GM12878 (cell line): ENCODE data around the gene CPNE6.
"Not testable (repeated sequence)": the region's sequence is repeated elsewhere in the genome, so short reads cannot be mapped to it uniquely, and the experiment has no call there.

ENCODE experiments used
- ATF7 ChIP-seq: fragments of 450-650 bp; IDR thresholded peaks from 2 replicates; pipeline ENCODE4 v1.6.1; 2016; ENCODE audit warnings: low read depth, mild to moderate bottlenecking
- CEBPB ChIP-seq, 2 experiments: fragments of 150-350 bp in 1 of 2; IDR thresholded peaks; 2 replicates each; pipeline ENCODE4 v1.6.1; 2012 to 2014; ENCODE audit warnings: low read depth in 2 of 2, low read length in 2 of 2, borderline replicate concordance in 1 of 2, inconsistent platforms in 1 of 2
- IKZF1 ChIP-seq: fragments of 450-650 bp; conservative IDR thresholded peaks from 2 replicates; pipeline ENCODE4 v1.6.1; 2017; ENCODE audit warnings: antibody characterized with exemption, mild to moderate bottlenecking
- IRF3 ChIP-seq: fragments of 450-650 bp; IDR thresholded peaks from 2 replicates; pipeline ENCODE4 v1.6.1; 2014; ENCODE audit warnings: mild to moderate bottlenecking
- IRF5 ChIP-seq: fragments of 450-650 bp; IDR thresholded peaks from 2 replicates; pipeline ENCODE4 v1.6.1; 2017; ENCODE audit warnings: borderline replicate concordance
- JUND ChIP-seq: IDR thresholded peaks from 2 replicates; pipeline ENCODE4 v1.6.1; 2012; ENCODE audit warnings: low read depth, mild to moderate bottlenecking, low read length, improper control_type of control experiment, moderate library complexity
- KDM1A ChIP-seq: fragments of 200-600 bp; sonication (generic); IDR thresholded peaks from 2 replicates; pipeline ENCODE4 v1.6.1; 2016; ENCODE audit warnings: borderline replicate concordance
- MEF2B ChIP-seq: fragments of 450-650 bp; IDR thresholded peaks from 2 replicates; pipeline ENCODE4 v1.6.1; 2018; ENCODE audit warnings: mild to moderate bottlenecking, moderate library complexity; ENCODE audit not compliant: partially characterized antibody, poor library complexity, severe bottlenecking
- MTA2 ChIP-seq: fragments of 450-650 bp; IDR thresholded peaks from 2 replicates; pipeline ENCODE4 v1.6.1; 2016; ENCODE audit warnings: low read depth, mild to moderate bottlenecking, moderate library complexity
- NBN ChIP-seq: fragments of 450-650 bp; IDR thresholded peaks from 2 replicates; pipeline ENCODE4 v1.6.1; 2016
- NFIC ChIP-seq: IDR thresholded peaks from 2 replicates; pipeline ENCODE4 v1.6.1; 2012; ENCODE audit warnings: low read depth, mild to moderate bottlenecking, inconsistent platforms, low read length, moderate library complexity
- POLR2A ChIP-seq: IDR thresholded peaks from 2 replicates; pipeline ENCODE4 v1.6.1; 2011; ENCODE audit warnings: low read depth, mild to moderate bottlenecking, low read length
- RAD51 ChIP-seq: fragments of 450-650 bp; IDR thresholded peaks from 2 replicates; pipeline ENCODE4 v1.6.1; 2016; ENCODE audit warnings: moderate library complexity, mild to moderate bottlenecking, inconsistent platforms
- TCF7 ChIP-seq: IDR thresholded peaks from 2 replicates; pipeline ENCODE4 v1.6.1; 2014; ENCODE audit warnings: antibody characterized with exemption, borderline replicate concordance

GRCh38 chr14:24036963-24037657 is 34.3 kb upstream of the CPNE6 start:
- TF ChIP-seq NBN; POLR2A; IRF5; IRF3; ATF7; KDM1A; JUND; MTA2; NFIC; RAD51; IKZF1; TCF7; CEBPB (IDR thresholded peaks at IDR 0.05; ENCODE audit: borderline replicate concordance in 1 of 2, low read depth in 2 of 2, low read length in 2 of 2): not testable (repeated sequence)
- TF ChIP-seq MEF2B, result peak; percentile 66
